GM21717 (cell line): ENCODE results near the gene ADIPOR1.

Experiments
- ATAC-seq: cut with Tn5 transposase; IDR thresholded peaks from one replicate; pipeline ENCODE4 v1.9.1; 2021; ENCODE audit warnings: mild to moderate bottlenecking, moderate library complexity; ENCODE audit not compliant: unreplicated experiment

Gene ADIPOR1

GRCh38 chr1:202972046-202972445 lies 13.9 kb upstream of the ADIPOR1 start:
- no peak for ATAC-seq

- peak; percentile 51 for ATAC-seq
Measured at GRCh38 chr1:202968895-202969295, 10.8 kb upstream of the ADIPOR1 start.

GRCh38 chr1:202968351-202968750 lies 10.2 kb upstream of the ADIPOR1 start:
- ATAC-seq = no peak

- peak; percentile 2 for ATAC-seq
Measured at GRCh38 chr1:202967684-202968281, 9.7 kb upstream of the ADIPOR1 start.

- ATAC-seq = no peak
Measured at GRCh38 chr1:202966006-202966898, 8.1 kb upstream of the ADIPOR1 start.

GRCh38 chr1:202965422-202965821 lies 7.3 kb upstream of the ADIPOR1 start:
- no peak for ATAC-seq

- no peak for ATAC-seq
Measured at GRCh38 chr1:202964791-202965410, 6.8 kb upstream of the ADIPOR1 start.

- no peak for ATAC-seq
Measured at GRCh38 chr1:202961220-202961880, 3.2 kb upstream of the ADIPOR1 start.

GRCh38 chr1:202959276-202959620 lies 1.1 kb upstream of the ADIPOR1 start:
- ATAC-seq = no peak

GRCh38 chr1:202958544-202959275 lies 598 bp upstream of the ADIPOR1 start:
- no peak for ATAC-seq

GRCh38 chr1:202956969-202957368 lies 1.1 kb downstream of the ADIPOR1 start:
- no peak for ATAC-seq

GRCh38 chr1:202954057-202954745 lies 3.9 kb downstream of the ADIPOR1 start:
- ATAC-seq = no peak

- no peak for ATAC-seq
Measured at GRCh38 chr1:202953392-202953791, 4.7 kb downstream of the ADIPOR1 start.

- no peak for ATAC-seq
Measured at GRCh38 chr1:202952818-202953217, 5.3 kb downstream of the ADIPOR1 start.

GRCh38 chr1:202952099-202952498 lies 6.0 kb downstream of the ADIPOR1 start:
- no peak for ATAC-seq

GRCh38 chr1:202951437-202951836 lies 6.7 kb downstream of the ADIPOR1 start:
- no peak for ATAC-seq

- no peak for ATAC-seq
Measured at GRCh38 chr1:202945483-202945882, 12.6 kb downstream of the ADIPOR1 start.

GRCh38 chr1:202944438-202944921 lies 13.6 kb downstream of the ADIPOR1 start:
- no peak for ATAC-seq

- no peak for ATAC-seq
Measured at GRCh38 chr1:202942426-202942825, 15.7 kb downstream of the ADIPOR1 start.

GRCh38 chr1:202941372-202941771 lies 16.7 kb downstream of the ADIPOR1 start:
- no peak for ATAC-seq
